Measurements from ENCODE around the gene PILRA.

DNA sequence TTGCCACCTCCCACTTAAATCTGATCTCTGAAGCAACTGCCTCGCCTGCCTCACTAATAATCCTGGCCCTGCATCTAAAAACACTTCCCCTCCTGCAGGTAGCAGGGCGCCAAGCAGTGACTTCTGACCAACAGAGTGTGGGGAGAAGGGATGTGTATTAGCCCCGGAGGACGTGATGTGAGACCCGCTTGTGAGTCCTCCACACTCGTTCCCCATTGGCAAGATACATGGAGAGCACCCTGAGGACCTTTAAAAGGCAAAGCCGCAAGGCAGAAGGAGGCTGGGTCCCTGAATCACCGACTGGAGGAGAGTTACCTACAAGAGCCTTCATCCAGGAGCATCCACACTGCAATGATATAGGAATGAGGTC lies 6.1 kb upstream of the PILRA start:
- TF ChIP-seq, protein P1, sequence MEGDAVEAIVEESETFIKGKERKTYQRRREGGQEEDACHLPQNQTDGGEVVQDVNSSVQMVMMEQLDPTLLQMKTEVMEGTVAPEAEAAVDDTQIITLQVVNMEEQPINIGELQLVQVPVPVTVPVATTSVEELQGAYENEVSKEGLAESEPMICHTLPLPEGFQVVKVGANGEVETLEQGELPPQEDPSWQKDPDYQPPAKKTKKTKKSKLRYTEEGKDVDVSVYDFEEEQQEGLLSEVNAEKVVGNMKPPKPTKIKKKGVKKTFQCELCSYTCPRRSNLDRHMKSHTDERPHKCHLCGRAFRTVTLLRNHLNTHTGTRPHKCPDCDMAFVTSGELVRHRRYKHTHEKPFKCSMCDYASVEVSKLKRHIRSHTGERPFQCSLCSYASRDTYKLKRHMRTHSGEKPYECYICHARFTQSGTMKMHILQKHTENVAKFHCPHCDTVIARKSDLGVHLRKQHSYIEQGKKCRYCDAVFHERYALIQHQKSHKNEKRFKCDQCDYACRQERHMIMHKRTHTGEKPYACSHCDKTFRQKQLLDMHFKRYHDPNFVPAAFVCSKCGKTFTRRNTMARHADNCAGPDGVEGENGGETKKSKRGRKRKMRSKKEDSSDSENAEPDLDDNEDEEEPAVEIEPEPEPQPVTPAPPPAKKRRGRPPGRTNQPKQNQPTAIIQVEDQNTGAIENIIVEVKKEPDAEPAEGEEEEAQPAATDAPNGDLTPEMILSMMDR (IDR thresholded peaks at IDR 0.05): no peak
- TF ChIP-seq POLR2A (IDR thresholded peaks at IDR 0.05): no peak

Measured in uterus (tissue), 2 donors.